ENCODE data around the gene NRSN2. TPM values are rescaled to one million over a fixed set of nuclear protein-coding genes. Genes with fewer than 3 reads are reported as not detected.

The NRSN2 gene
- polyA plus RNA-seq, 1 experiment = 84.1 TPM

GRCh38 chr20:356745-357144 lies 9.8 kb downstream of the NRSN2 start:
- CTCF ChIA-PET = interaction anchor here (1.4 to 6.9 kb wide), 2 partner anchors 9 to 121 kb away, joined by 5 to 43 read pairs; no protein-coding TSS in a partner anchor
- DNase-seq (ENCODE audit: low read depth) = no peak
- POLR2A ChIA-PET = no interaction called here
- no peaks in the 10 kb centered on the region for H3K27me3 ChIP-seq (ENCODE audit: control insufficient read depth, insufficient read depth, low read length)
- no peak overlapping the region for H3K4me3 ChIP-seq (ENCODE audit: low read depth, low read length)
- TF ChIP-seq, protein P1, sequence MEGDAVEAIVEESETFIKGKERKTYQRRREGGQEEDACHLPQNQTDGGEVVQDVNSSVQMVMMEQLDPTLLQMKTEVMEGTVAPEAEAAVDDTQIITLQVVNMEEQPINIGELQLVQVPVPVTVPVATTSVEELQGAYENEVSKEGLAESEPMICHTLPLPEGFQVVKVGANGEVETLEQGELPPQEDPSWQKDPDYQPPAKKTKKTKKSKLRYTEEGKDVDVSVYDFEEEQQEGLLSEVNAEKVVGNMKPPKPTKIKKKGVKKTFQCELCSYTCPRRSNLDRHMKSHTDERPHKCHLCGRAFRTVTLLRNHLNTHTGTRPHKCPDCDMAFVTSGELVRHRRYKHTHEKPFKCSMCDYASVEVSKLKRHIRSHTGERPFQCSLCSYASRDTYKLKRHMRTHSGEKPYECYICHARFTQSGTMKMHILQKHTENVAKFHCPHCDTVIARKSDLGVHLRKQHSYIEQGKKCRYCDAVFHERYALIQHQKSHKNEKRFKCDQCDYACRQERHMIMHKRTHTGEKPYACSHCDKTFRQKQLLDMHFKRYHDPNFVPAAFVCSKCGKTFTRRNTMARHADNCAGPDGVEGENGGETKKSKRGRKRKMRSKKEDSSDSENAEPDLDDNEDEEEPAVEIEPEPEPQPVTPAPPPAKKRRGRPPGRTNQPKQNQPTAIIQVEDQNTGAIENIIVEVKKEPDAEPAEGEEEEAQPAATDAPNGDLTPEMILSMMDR (IDR thresholded peaks at IDR 0.05; ENCODE audit: insufficient read depth, low read depth, low read length) = no peak
- peaks cover 8% of the 10 kb centered on the region for H3K36me3 ChIP-seq (ENCODE audit: control insufficient read depth, insufficient read depth, low read length)

DNA sequence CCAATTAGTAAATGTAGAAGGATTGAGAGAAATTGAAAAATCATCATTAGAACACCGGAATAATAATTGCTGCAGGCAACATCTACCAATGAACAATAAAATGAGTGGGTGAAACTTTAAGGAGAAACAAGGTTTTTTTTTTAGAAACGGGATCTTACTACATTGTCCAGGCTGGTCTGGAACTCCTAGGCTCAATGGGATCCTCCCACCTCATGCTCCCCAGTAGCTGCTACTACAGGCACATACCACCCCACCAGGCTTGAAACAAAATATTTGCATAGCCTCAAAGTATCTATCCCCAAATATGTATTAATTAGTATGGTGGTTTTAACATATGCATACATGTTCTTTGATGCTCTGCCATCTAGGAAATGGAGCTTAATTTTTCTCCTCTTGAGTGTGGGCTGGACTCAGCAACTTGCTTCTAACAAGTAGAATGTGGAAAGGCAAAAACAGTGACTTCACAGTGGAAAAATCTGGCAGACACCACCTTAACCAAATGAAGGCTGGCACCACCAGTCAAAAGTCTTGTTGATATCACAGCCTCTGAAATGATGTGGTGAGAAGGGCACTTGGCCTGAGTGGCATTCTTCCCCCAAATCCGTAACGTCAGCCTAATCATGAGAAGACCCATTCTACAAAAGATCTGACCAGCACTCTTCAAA lies 12.1 kb downstream of the NRSN2 start:
- Histone ChIP-seq H3K4me3 (ENCODE audit: low read depth, low read length) (no peak overlapping the region), H3K27me3 (ENCODE audit: control insufficient read depth, insufficient read depth, low read length) (no peaks in the 10 kb centered on the region), H3K36me3 (ENCODE audit: control insufficient read depth, insufficient read depth, low read length) (peaks cover 2% of the 10 kb centered on the region; the same call in 1 of the 2 replicates)
- no peak for DNase-seq (ENCODE audit: low read depth)
- TF ChIP-seq, protein P1 (IDR thresholded peaks at IDR 0.05; ENCODE audit: insufficient read depth, low read depth, low read length) = no peak
- POLR2A ChIA-PET = no interaction called here
- CTCF ChIA-PET = interaction anchor here (1.2 kb wide), 1 partner anchor 11 kb away, joined by 4 read pairs; no protein-coding TSS in a partner anchor

GRCh38 chr20:361561-361960 lies 14.7 kb downstream of the NRSN2 start:
- POLR2A ChIA-PET = no interaction called here
- Histone ChIP-seq H3K4me3 (ENCODE audit: low read depth, low read length) (no peak overlapping the region), H3K27me3 (ENCODE audit: control insufficient read depth, insufficient read depth, low read length) (no peaks in the 10 kb centered on the region), H3K36me3 (ENCODE audit: control insufficient read depth, insufficient read depth, low read length) (no peaks in the 10 kb centered on the region)
- TF ChIP-seq, protein P1 (IDR thresholded peaks at IDR 0.05; ENCODE audit: insufficient read depth, low read depth, low read length) = no peak
- CTCF ChIA-PET = interaction anchor here (0.6 to 3.0 kb wide), 8 partner anchors 9 to 284 kb away, joined by 3 to 11 read pairs (median 6); partner anchors contain the start of gene TRIB3
- no peak for DNase-seq (ENCODE audit: low read depth)

DNA sequence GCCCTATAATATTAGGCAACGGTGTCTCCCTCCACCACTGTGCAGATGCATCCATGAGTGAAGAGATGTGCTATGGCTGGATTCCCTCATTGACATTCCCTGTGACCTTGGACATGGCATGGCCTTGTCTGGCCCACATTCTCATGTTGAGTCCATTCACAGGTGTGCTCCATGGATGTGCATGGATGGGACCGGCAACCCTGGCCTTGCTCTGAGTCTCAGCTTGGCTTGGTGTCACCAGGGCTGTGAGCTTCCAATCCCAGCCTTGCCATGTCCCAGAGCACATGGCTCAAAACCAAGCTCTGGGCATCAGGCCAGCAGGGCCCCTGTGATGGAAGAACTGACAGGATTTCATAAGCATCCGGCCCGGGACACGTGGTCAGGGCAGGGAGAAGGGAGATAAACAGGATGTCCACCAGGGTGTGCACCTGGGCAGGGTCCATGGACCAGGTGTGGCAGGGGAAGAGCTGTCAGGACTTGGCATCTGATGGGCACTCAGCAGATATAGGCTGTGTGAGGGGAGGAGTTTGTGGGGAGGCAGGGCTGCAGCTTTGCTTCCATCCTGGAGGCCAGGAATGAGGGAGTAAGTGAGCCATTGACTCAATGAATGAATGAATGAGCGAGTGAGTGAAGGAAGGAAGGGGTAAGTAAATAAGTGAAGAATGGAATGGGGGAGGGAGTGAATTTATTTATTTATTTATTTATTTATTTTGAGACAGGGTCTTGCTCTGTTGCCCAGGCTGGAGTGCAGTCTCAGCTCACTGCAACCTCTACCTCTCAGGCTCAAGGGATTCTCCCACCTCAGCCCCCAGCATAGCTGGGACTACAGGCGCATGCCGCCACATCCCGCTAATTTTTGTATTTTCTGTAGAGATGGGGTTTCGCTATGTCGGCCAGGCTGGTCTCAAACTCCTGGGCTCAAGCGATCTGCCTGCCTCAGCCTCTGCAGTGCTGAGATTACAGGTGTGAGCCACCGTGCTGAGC lies 15.7 kb downstream of the NRSN2 start:
- POLR2A ChIA-PET = interaction anchor here (0.7 kb wide), 1 partner anchor 57 kb away, joined by 7 read pairs; no protein-coding TSS in a partner anchor
- DNase-seq (ENCODE audit: low read depth) = peak; percentile 26
- Histone ChIP-seq H3K36me3 (ENCODE audit: control insufficient read depth, insufficient read depth, low read length) (no peaks in the 10 kb centered on the region), H3K4me3 (ENCODE audit: low read depth, low read length) (no peak overlapping the region), H3K27me3 (ENCODE audit: control insufficient read depth, insufficient read depth, low read length) (no peaks in the 10 kb centered on the region)
- TF ChIP-seq, protein P1 (IDR thresholded peaks at IDR 0.05; ENCODE audit: insufficient read depth, low read depth, low read length) = peak; percentile 50
- CTCF ChIA-PET = interaction anchor here (0.7 to 3.0 kb wide), 12 partner anchors 8 to 283 kb away, joined by 3 to 11 read pairs (median 5); partner anchors contain the start of genes SOX12 and TRIB3
